GM18951 (cell line): Measurements from ENCODE around the gene MAGEA9B.
A peak's percentile ranks its signal among the peaks of the same experiment; 100 is the strongest.
"Not testable (repeated sequence)": the region's sequence is repeated elsewhere in the genome, so short reads cannot be mapped to it uniquely, and the experiment has no call there.

Experiments used
- POLR2A ChIP-seq: IDR thresholded peaks from 4 replicates; pipeline ENCODE4 v1.6.1; 2011; ENCODE audit warnings: mild to moderate bottlenecking; ENCODE audit not compliant: insufficient read length, insufficient read depth; ENCODE audit errors: extremely low read depth
- in situ Hi-C: fragments of 300-500 bp; cut with MboI; formaldehyde crosslinking; loops from one replicate; pipeline ENCODE4 v1.12.0; 2022; ENCODE audit warnings: low sequenced_read_pairs, mixed read lengths, inconsistent platforms; ENCODE audit not compliant: unreplicated experiment

Gene MAGEA9B

GRCh38 chrX:149587359-149587758, at the start of gene MAGEA9B:
MAGEA9B (minus strand) TSS chrX:149587459; CDS start chrX:149583179, 4,280 bp downstream.
- in situ Hi-C loops, result not testable (repeated sequence)

GRCh38 chrX:149633511-149633910, 46.3 kb upstream of the MAGEA9B start:
- no peak for TF ChIP-seq POLR2A
- in situ Hi-C loops, result no loop called here

- TF ChIP-seq POLR2A, result peak; percentile 64
- in situ Hi-C loops, result no loop called here
Observed at GRCh38 chrX:149631234-149632165, 44.2 kb upstream of the MAGEA9B start, which contains the start of gene TMEM185A. TMEM185A (minus strand) TSS chrX:149631792; CDS start chrX:149631580, 212 bp downstream.

GRCh38 chrX:149630681-149631233, 43.5 kb upstream of the MAGEA9B start:
- no peak for TF ChIP-seq POLR2A
- in situ Hi-C loops, result no loop called here

- no peak for TF ChIP-seq POLR2A
- in situ Hi-C loops, result no loop called here
Observed at GRCh38 chrX:149629730-149630387, 42.6 kb upstream of the MAGEA9B start.

GRCh38 chrX:149628768-149629167, 41.5 kb upstream of the MAGEA9B start:
- in situ Hi-C loops, result no loop called here
- no peak for TF ChIP-seq POLR2A

GRCh38 chrX:149628280-149628679, 41.0 kb upstream of the MAGEA9B start:
- TF ChIP-seq POLR2A, result no peak
- in situ Hi-C loops, result no loop called here

- in situ Hi-C loops, result not testable (repeated sequence)
Observed at GRCh38 chrX:149626829-149627228, 39.6 kb upstream of the MAGEA9B start.

GRCh38 chrX:149619662-149620061, 32.4 kb upstream of the MAGEA9B start:
- in situ Hi-C loops, result not testable (repeated sequence)

GRCh38 chrX:149618871-149619270, 31.6 kb upstream of the MAGEA9B start:
- no peak for TF ChIP-seq POLR2A
- in situ Hi-C loops, result no loop called here

- TF ChIP-seq POLR2A, result no peak
- in situ Hi-C loops, result no loop called here
Observed at GRCh38 chrX:149611623-149612175, 24.4 kb upstream of the MAGEA9B start.

- in situ Hi-C loops, result no loop called here
- no peak for TF ChIP-seq POLR2A
Observed at GRCh38 chrX:149610511-149610910, 23.3 kb upstream of the MAGEA9B start.

- TF ChIP-seq POLR2A, result no peak
- in situ Hi-C loops, result no loop called here
Observed at GRCh38 chrX:149607699-149608098, 20.4 kb upstream of the MAGEA9B start.

- in situ Hi-C loops, result not testable (repeated sequence)
Observed at GRCh38 chrX:149605248-149605885, 18.1 kb upstream of the MAGEA9B start.

- in situ Hi-C loops, result not testable (repeated sequence)
Observed at GRCh38 chrX:149598603-149599002, 11.3 kb upstream of the MAGEA9B start.

- in situ Hi-C loops, result not testable (repeated sequence)
Observed at GRCh38 chrX:149595943-149596342, 8.7 kb upstream of the MAGEA9B start.

GRCh38 chrX:149595214-149595613, 8.0 kb upstream of the MAGEA9B start, which contains the start of gene HSFX2:
HSFX2 (minus strand) TSS chrX:149595314; CDS start chrX:149594700, 614 bp downstream.
- in situ Hi-C loops, result not testable (repeated sequence)

GRCh38 chrX:149590993-149591392, 3.7 kb upstream of the MAGEA9B start:
- in situ Hi-C loops, result not testable (repeated sequence)

- in situ Hi-C loops, result not testable (repeated sequence)
Observed at GRCh38 chrX:149585631-149586030, 1.6 kb downstream of the MAGEA9B start.
